Epithelial cell of proximal tubule (primary cell): Measurements from ENCODE around the gene SHF. TPM values are rescaled to one million over a fixed set of nuclear protein-coding genes. Genes with fewer than 3 reads are reported as not detected.

Source experiments
- DNase-seq: peaks from one replicate; pipeline ENCODE4 v3.0.0-alpha.2; 2011; ENCODE audit warnings: low read depth
- H3K4me3 ChIP-seq: 2 replicates; pipeline ENCODE4 v1.5.1; 2011; ENCODE audit warnings: low read depth, mild to moderate bottlenecking, low read length
- CTCF ChIP-seq: conservative IDR thresholded peaks from 2 replicates; pipeline ENCODE4 v1.5.1; 2012; ENCODE audit warnings: low read depth, mild to moderate bottlenecking, low read length
- total RNA-seq: library from RNA; depleted of rRNA; stranded (reverse); fragments of >200 nt; gene quantifications from 2 replicates; pipeline ENCODE4 v1.2.3, GENCODE V29; 2015

The SHF gene
- total RNA-seq, 1 donor from 2014 or later = 1.1 TPM

- TF ChIP-seq CTCF = no peak
- no peak overlapping the region for H3K4me3 ChIP-seq
- no peak for DNase-seq
Observed at GRCh38 chr15:45203182-45203581, 15.4 kb upstream of the SHF start.

DNA sequence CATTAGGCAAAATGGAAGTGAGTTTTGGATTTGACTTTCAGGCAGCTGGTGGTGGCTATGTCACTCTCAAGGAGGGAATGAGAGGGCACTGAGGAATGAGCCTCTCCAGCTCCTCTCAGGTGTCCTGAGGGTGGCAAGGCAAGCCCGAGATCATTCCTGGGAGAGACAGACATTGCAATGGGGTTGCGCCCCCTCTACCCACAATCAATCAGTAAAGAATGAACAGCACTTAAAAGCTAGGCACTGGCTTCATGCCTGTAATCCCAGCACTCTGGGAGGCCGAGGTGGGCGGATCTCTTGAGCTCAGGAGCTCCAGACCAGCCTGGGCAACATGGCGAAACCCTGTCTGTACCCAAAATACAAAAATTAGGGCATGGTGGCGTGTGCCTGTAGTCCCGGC, 14.1 kb upstream of the SHF start:
- no peak overlapping the region for H3K4me3 ChIP-seq
- DNase-seq = no peak
- no peak for TF ChIP-seq CTCF

- H3K4me3 ChIP-seq = no peak overlapping the region
- no peak for DNase-seq
- TF ChIP-seq CTCF = no peak
Observed at GRCh38 chr15:45201557-45201859, 13.7 kb upstream of the SHF start.

DNA sequence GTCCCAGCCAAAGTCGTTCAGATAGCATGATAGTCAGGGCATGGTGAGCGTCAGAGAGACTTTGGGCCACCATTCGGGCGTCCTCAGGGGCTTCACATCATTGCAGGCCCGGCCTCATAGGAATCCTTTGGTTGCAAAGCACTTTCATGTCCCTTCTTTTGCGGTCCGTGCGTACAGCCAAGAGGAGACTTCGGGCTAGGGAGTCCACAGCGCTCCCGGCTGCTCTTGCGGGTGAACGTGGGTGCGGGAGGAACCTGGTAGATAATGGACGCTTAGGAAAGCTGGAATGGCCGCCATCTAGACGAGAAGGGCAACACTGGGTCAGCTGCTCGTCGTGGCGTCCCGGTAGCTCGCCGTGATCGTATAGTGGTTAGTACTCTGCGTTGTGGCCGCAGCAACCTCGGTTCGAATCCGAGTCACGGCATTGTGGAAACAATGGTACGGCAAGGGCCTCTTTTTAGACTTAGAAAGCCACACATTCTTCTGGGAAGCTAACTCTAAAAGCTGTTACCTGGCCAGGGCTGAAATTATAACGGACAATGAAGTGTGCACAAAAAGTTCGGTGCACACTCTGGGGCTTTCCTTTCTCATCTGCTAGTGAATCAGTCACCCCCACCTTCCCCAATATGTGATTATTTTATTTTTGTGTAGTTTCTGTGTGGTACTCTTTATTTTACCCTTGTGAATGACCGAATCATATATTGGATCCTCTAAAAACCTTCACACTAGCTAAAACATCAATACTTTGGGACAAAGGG, 13.2 kb upstream of the SHF start:
- peak; percentile 27 for DNase-seq
- no peak for TF ChIP-seq CTCF

DNA sequence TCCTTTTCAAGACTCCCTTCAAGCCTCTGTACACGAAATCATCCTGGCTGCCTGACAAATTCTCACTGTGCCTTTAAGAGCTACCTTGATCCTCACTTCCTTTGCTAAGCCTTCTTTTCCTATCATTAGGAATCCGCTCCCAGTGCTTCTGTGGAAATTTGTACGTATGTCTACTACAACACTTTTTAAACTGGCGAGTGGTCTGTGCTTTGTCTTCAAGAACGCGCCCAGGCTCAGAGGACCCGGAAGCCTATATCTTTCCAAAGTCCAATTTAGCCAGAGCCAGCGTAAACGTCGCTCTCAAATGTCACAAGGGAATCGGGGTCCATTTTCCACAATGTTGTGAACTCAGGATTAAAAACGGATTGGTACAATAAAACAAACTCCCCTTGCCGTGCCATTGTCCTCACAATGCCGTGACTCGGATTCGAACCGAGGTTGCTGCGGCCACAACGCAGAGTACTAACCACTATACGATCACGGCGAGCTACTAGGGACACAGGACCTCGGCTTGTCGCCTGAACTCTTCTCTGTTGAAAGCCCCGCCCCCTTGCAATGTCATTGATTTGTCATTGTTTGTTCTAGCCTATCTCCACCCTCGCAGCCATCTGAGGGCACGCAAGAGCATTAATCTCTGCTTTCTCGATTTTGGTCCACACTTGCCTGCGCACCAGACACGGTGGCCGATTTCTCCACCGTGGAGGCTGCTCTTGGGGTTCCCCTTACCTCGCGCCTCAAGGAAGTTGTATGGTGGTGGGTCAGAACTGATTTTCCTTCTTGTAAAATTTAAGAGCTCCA, 12.4 kb upstream of the SHF start:
- peak; percentile 68 for DNase-seq
- no peak for TF ChIP-seq CTCF
- peak overlapping the region; percentile 79 for H3K4me3 ChIP-seq

More for the DNA sequence above, 13.2 kb upstream of the SHF start:
- H3K4me3 ChIP-seq = peak overlapping the region; percentile 79

DNA sequence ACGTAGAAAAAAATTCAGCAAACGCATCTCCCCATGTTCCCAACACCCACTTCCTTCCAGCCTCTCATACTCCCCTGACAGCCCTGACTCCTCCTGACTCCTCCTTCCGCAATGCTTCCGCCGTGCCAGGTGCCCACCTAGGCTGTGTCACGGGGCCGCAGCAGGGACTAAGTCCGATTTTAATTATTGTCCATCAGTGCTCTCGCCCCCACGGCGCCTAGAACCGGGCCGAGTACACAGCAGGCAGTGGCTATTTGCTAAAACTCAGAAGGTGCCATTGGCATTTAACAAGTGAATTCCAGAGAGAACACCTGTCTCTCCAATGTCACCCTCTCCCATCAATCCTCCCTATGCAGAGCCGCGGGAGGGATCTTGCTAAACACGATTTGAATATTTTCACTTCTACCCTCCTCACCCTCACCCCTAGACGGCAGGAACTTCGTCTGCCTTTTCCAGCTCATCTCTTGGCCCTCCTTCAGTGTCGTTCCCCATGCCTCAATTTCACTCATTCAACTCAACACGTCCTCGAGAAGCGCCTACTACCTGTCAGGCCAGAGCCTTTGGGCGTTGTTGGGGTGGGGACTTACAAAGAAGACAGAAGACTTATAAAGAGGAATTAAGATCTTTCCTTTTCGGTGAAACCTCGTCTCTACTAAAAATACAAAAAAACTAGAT, 11.5 kb upstream of the SHF start:
- peak; percentile 7 for DNase-seq
- no peak for TF ChIP-seq CTCF
- H3K4me3 ChIP-seq = peak overlapping the region; percentile 79
